AG04450 (cell line): Measurements from ENCODE around the gene MYO5C. TPM values are rescaled to one million over a fixed set of nuclear protein-coding genes. Genes with fewer than 3 reads are reported as not detected.
A peak's percentile ranks its signal among the peaks of the same experiment; 100 is the strongest.
"Not testable (repeated sequence)": the region's sequence is repeated elsewhere in the genome, so short reads cannot be mapped to it uniquely, and the experiment has no call there.

Experiments
- CTCF ChIA-PET: fragments of 300-600, 350-600 bp; formaldehyde crosslinking; extraction: SDS; loops from one replicate; lab custom pipeline; 2022; ENCODE audit warnings: antibody characterized with exemption, inconsistent platforms; lab: Charles Lee
- POLR2A ChIA-PET: fragments of 350-600 bp; formaldehyde crosslinking; extraction: SDS; loops from one replicate; lab custom pipeline; 2021; ENCODE audit warnings: antibody characterized with exemption, inconsistent platforms; lab: Yijun Ruan, JAX
- DNase-seq: peaks from one replicate; pipeline ENCODE4 v3.0.0-alpha.2; 2011; ENCODE audit warnings: low read depth, low spot score
- H3K27ac ChIP-seq: one replicate; pipeline ENCODE4 v1.5.1; 2012; ENCODE audit warnings: low read depth, low read length, control low read depth
- H3K27me3 ChIP-seq: one replicate; pipeline ENCODE4 v1.6.0; 2012; ENCODE audit warnings: low read length; ENCODE audit not compliant: control insufficient read depth, insufficient read depth
- H3K4me3 ChIP-seq: 2 replicates; pipeline ENCODE4 v1.5.1; 2011; ENCODE audit warnings: mild to moderate bottlenecking, low read depth, low read length, control low read depth
- H3K9me3 ChIP-seq: 2 replicates; pipeline ENCODE4 v1.5.1; 2012; ENCODE audit warnings: low read length; ENCODE audit not compliant: control insufficient read depth, insufficient read depth
- polyA plus RNA-seq: library from polyadenylated mRNA; depleted of rRNA; stranded (reverse); fragments of >200 nt; gene quantifications from 2 replicates; pipeline ENCODE4 v1.2.3, GENCODE V29; 2011
- TF ChIP-seq, protein P1 (sequence below): IDR thresholded peaks from 2 replicates; pipeline ENCODE4 v1.5.1; 2011; ENCODE audit warnings: low read depth, low read length, control low read depth, inconsistent platforms

Gene MYO5C
- polyA plus RNA-seq, 1 experiment = 0.24 TPM

DNA sequence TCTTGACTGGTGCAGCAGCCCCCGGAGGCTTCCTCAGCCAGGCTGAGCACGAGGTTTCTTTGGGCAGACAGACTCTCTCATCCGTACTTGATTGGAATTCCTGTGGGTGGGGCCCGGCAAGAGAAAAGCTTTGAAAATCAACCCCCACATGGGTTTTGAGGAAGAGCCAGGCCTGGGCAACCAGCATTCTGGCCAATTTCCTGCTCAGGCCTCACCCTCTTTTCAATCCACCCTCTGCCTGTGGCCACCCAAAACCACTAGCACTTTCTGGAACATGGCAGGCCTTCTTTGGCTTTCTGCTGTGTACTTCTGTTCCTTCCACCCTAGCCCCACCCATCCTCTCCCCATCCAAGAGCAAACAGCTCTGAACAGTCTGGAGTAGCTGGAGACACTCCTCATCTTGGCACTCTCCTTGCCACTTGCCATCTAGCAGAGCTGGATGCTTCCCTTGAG lies 5.9 kb downstream of the MYO5C start:
- Histone ChIP-seq H3K27me3 (peaks cover 19% of the 10 kb centered on the region), H3K27ac (no peak overlapping the region), H3K9me3 (peaks cover 2% of the 10 kb centered on the region; the same call in 1 of the 2 replicates), H3K4me3 (no peak overlapping the region)
- ChIA-PET POLR2A (no interaction called here), CTCF (interaction anchor here (0.6 kb wide), 1 partner anchor 33 kb away, joined by 3 read pairs; no protein-coding TSS in a partner anchor)
- TF ChIP-seq, protein P1, sequence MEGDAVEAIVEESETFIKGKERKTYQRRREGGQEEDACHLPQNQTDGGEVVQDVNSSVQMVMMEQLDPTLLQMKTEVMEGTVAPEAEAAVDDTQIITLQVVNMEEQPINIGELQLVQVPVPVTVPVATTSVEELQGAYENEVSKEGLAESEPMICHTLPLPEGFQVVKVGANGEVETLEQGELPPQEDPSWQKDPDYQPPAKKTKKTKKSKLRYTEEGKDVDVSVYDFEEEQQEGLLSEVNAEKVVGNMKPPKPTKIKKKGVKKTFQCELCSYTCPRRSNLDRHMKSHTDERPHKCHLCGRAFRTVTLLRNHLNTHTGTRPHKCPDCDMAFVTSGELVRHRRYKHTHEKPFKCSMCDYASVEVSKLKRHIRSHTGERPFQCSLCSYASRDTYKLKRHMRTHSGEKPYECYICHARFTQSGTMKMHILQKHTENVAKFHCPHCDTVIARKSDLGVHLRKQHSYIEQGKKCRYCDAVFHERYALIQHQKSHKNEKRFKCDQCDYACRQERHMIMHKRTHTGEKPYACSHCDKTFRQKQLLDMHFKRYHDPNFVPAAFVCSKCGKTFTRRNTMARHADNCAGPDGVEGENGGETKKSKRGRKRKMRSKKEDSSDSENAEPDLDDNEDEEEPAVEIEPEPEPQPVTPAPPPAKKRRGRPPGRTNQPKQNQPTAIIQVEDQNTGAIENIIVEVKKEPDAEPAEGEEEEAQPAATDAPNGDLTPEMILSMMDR = no peak
- DNase-seq = no peak

DNA sequence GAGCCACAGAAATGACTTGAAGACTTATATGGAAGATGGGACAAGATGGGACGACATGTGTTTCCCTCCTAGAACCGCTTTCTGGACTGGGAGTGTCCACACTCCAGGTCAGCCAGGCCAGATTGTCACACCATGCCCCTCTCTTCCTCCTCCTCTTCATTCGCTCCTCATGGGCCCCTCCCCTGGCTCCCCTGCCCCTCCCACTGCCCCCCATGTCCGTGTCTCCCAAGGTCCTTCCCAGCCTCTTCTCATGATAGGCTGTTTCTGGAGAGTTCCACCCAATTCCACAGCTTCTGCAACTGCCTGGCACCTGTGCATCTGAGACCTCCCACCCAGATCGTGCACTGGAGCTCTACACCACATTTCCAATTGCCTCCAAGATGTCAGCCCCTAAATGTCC lies 6.6 kb downstream of the MYO5C start:
- Histone ChIP-seq H3K4me3 (no peak overlapping the region), H3K27me3 (peaks cover 18% of the 10 kb centered on the region), H3K27ac (no peak overlapping the region), H3K9me3 (peaks cover 2% of the 10 kb centered on the region; the same call in 1 of the 2 replicates)
- POLR2A ChIA-PET = no interaction called here
- TF ChIP-seq, protein P1 = no peak
- DNase-seq = no peak
- CTCF ChIA-PET = no interaction called here

DNA sequence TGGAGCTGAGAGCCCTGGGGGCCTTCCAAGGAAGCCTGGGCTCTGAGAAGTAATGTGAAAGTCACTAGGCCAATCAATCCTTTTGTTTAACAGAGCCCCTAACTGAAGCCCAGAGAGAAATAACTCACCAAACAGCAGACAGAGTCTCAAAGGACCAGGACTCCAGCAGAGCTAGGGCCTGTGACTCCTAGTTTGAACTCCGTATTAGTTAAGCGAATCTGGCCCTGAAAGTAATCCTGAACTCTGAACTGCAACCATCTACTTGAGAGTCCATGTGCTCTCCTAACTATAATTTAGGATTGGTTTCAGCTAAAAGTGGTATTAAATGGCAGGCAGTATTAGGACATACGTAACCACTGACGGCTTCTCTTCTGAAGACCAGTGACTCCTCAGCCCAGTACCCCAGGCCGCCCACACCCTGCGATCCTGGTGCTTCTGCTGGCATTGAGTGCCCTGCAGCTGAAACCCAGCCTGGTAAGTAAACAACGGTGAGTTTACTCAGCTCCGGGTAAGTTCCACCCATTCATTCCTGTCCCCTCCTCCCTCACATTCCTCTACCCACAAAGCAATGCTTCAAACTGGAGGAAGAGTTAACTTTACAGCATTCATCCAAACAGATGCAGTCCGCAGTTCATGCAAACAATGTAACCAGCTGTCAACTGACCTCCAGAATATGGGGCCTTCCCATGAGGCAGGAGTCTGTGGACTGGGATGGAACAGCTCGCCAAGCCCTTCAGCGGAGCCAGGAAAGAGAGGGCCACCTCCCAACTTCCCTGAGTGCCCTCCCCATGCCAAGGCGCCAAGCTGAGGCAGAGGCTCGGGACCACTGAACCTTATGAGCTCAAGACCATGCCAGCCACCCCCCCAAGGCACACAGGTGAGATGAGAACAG lies 7.3 kb downstream of the MYO5C start:
- Histone ChIP-seq H3K27ac (peak overlapping the region; percentile 11), H3K9me3 (peaks cover 2% of the 10 kb centered on the region; the same call in 1 of the 2 replicates), H3K27me3 (peaks cover 11% of the 10 kb centered on the region), H3K4me3 (no peak overlapping the region)
- POLR2A ChIA-PET = no interaction called here
- DNase-seq = peak; percentile 13
- CTCF ChIA-PET = interaction anchor here (1.0 kb wide), 1 partner anchor 10 kb away, joined by 3 read pairs; no protein-coding TSS in a partner anchor
- TF ChIP-seq, protein P1 = no peak

DNA sequence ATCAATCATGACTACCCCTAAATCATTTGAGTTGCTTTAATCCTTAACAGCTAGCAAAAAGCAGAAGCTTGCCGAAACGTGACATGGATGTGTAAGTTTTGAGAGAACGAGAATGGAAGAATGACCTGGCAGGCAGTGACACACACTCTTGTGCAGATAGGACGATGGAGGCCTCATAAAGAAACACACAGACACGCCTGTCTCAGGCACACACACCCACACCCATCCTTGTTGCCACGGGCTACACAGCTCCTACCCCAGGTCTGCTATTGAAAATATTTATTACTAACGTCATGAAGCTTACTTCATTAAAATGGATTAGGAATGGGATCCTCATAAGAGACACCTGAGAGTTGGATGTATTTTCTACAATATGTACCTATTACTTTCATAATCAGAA lies 8.5 kb downstream of the MYO5C start:
- ChIA-PET CTCF (no interaction called here), POLR2A (no interaction called here)
- peaks cover 9% of the 10 kb centered on the region for H3K27me3 ChIP-seq
- H3K4me3 ChIP-seq = no peak overlapping the region
- no peak for DNase-seq
- no peak overlapping the region for H3K27ac ChIP-seq
- TF ChIP-seq, protein P1 = no peak
- peaks cover 2% of the 10 kb centered on the region; the same call in 1 of the 2 replicates for H3K9me3 ChIP-seq

- DNase-seq, H3K4me3 ChIP-seq, H3K9me3 ChIP-seq, CTCF ChIA-PET, POLR2A ChIA-PET, H3K27ac ChIP-seq, H3K27me3 ChIP-seq: not testable (repeated sequence)
Observed at GRCh38 chr15:52285941-52286340, 9.7 kb downstream of the MYO5C start.
